GM10248 (cell line): ENCODE data around the gene STAP2.
"Not testable (repeated sequence)": the region's sequence is repeated elsewhere in the genome, so short reads cannot be mapped to it uniquely, and the experiment has no call there.

Source experiments
- CTCF ChIA-PET: fragments of 300-600 bp; sonication (Branson Sonifier 250); formaldehyde crosslinking; extraction: SDS; loops from one replicate; lab custom pipeline; 2021; ENCODE audit warnings: antibody characterized with exemption; lab: Yijun Ruan, JAX
- POLR2A ChIA-PET: fragments of 350-650 bp; sonication (Branson Sonifier 250); formaldehyde crosslinking; extraction: SDS; loops from one replicate; lab custom pipeline; 2020; ENCODE audit warnings: antibody characterized with exemption; lab: Yijun Ruan, JAX
- DNase-seq: peaks from one replicate; pipeline ENCODE4 v3.0.0; 2012; ENCODE audit errors: extremely low spot score
- TF ChIP-seq, protein P1 (sequence below): IDR thresholded peaks from 2 replicates; pipeline ENCODE4 v1.5.1; 2012; ENCODE audit warnings: mild to moderate bottlenecking, low read depth; ENCODE audit errors: extremely low read depth, missing control alignments, control extremely low read depth

The STAP2 gene

DNA sequence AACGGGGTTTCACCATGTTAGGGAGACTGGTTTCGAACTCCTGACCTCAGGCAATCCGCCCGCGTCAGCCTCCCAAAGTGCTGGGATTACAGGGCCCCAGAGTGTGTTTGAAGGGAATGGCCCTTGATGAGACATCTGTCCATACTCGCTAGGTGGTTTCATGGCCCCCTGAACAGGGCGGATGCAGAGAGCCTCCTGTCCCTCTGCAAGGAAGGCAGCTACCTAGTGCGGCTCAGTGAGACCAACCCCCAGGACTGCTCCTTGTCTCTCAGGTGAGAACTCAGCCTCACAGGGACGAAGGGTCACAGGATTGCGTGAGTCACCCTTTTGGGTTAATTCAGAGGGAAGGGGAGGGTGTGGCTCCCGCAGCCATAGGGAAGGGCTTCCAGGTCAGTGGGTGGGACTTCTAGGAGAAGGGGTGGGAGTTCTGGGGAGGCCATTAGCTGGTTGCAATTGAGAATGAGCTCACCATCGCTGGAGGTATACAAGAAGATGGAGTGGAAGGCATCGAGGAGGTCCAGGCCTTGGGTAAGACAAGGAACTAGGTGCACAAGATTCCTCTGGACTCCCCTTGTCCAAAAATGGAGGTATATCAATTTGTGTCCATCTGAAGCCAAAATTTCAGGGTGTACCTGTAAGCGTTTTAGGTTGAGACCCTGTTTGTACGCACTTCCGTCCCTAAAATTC lies 50.4 kb downstream of the STAP2 start:
- TF ChIP-seq, protein P1, sequence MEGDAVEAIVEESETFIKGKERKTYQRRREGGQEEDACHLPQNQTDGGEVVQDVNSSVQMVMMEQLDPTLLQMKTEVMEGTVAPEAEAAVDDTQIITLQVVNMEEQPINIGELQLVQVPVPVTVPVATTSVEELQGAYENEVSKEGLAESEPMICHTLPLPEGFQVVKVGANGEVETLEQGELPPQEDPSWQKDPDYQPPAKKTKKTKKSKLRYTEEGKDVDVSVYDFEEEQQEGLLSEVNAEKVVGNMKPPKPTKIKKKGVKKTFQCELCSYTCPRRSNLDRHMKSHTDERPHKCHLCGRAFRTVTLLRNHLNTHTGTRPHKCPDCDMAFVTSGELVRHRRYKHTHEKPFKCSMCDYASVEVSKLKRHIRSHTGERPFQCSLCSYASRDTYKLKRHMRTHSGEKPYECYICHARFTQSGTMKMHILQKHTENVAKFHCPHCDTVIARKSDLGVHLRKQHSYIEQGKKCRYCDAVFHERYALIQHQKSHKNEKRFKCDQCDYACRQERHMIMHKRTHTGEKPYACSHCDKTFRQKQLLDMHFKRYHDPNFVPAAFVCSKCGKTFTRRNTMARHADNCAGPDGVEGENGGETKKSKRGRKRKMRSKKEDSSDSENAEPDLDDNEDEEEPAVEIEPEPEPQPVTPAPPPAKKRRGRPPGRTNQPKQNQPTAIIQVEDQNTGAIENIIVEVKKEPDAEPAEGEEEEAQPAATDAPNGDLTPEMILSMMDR, result no peak
- POLR2A ChIA-PET, result interaction anchor here (0.5 kb wide), 1 partner anchor 27 kb away, joined by 5 read pairs; no protein-coding TSS in a partner anchor
- CTCF ChIA-PET, result interaction anchor here (1.1 kb wide), 1 partner anchor 21 kb away, joined by 3 read pairs; no protein-coding TSS in a partner anchor
- no peak for DNase-seq

- CTCF ChIA-PET, POLR2A ChIA-PET, DNase-seq: not testable (repeated sequence)
Observed at GRCh38 chr19:4286141-4286540, 52.5 kb downstream of the STAP2 start.

DNA sequence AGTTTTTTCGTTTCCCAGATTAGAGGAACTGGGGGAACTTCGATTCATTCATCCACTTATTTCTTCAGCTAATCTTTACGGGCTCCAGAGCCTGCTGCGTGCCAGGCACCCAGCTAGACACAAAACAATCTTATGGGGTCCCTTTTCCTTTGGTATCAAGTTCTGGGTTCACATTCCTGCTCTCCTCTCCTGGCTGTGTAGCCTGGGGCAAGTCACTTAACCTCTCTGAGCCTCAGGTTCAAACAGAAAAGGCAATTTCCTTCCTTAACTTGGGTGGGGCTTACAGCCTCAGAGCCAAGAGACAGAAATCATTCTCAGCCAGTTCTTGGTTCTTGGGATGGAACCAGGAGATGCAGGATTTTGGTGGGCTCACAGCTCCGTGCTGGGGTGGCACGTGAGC lies 53.7 kb downstream of the STAP2 start:
- no peak for DNase-seq
- ChIA-PET CTCF (no interaction called here), POLR2A (interaction anchor here (0.6 kb wide), 1 partner anchor 150 kb away, joined by 6 read pairs; no protein-coding TSS in a partner anchor)
- TF ChIP-seq, protein P1, result no peak

- TF ChIP-seq, protein P1, result no peak
- ChIA-PET POLR2A (no interaction called here), CTCF (interaction anchor here (1.2 kb wide), 1 partner anchor 17 kb away, joined by 3 read pairs; no protein-coding TSS in a partner anchor)
- DNase-seq, result no peak
Observed at GRCh38 chr19:4284176-4284958, 54.3 kb downstream of the STAP2 start.

GRCh38 chr19:4279530-4280422 lies 58.9 kb downstream of the STAP2 start:
- DNase-seq, result no peak
- TF ChIP-seq, protein P1, result no peak
- ChIA-PET POLR2A (no interaction called here), CTCF (interaction anchor here (1.5 kb wide), 1 partner anchor 73 kb away, joined by 3 read pairs; no protein-coding TSS in a partner anchor)

- no peak for DNase-seq
- TF ChIP-seq, protein P1, result no peak
- ChIA-PET POLR2A (no interaction called here), CTCF (no interaction called here)
Observed at GRCh38 chr19:4279267-4279529, 59.4 kb downstream of the STAP2 start.
